Smooth muscle cell (in vitro differentiated cells): ENCODE measurements around the gene TALDO1. TPM values are rescaled to one million over a fixed set of nuclear protein-coding genes. Genes with fewer than 3 reads are reported as not detected.

Experiments used
- DNase-seq: peaks from one replicate; lab custom pipeline; 2025; ENCODE audit not compliant: unreplicated experiment; lab: John Stamatoyannopoulos, UW
- H2AFZ ChIP-seq: fragments of 200-600 bp; sonication (generic); 2 replicates; pipeline ENCODE4 v1.6.0; 2016; ENCODE audit warnings: antibody characterized with exemption, low read depth, mild to moderate bottlenecking
- H3F3A ChIP-seq: fragments of 200-600 bp; sonication (generic); 2 replicates; pipeline ENCODE4 v1.6.0; 2017; ENCODE audit warnings: antibody characterized with exemption, low read depth
- H3K27ac ChIP-seq: fragments of 200-600 bp; sonication (generic); 2 replicates; pipeline ENCODE4 v1.5.1; 2016; ENCODE audit warnings: low read depth, mild to moderate bottlenecking
- H3K27me3 ChIP-seq: fragments of 200-600 bp; sonication (generic); 2 replicates; pipeline ENCODE4 v1.6.1; 2016; ENCODE audit warnings: low read depth, mild to moderate bottlenecking
- H3K36me3 ChIP-seq: fragments of 200-600 bp; sonication (generic); 2 replicates; pipeline ENCODE4 v1.5.1; 2016; ENCODE audit warnings: low read depth
- H3K4me1 ChIP-seq: fragments of 200-600 bp; sonication (generic); 2 replicates; pipeline ENCODE4 v1.5.1; 2016; ENCODE audit warnings: low read depth
- H3K4me2 ChIP-seq: fragments of 200-600 bp; sonication (generic); 2 replicates; pipeline ENCODE4 v1.6.0; 2016; ENCODE audit warnings: mild to moderate bottlenecking
- H3K4me3 ChIP-seq: fragments of 200-600 bp; sonication (generic); 2 replicates; pipeline ENCODE4 v1.5.1; 2016; ENCODE audit warnings: mild to moderate bottlenecking
- H3K79me2 ChIP-seq: fragments of 200-600 bp; sonication (generic); 2 replicates; pipeline ENCODE4 v1.6.0; 2016; ENCODE audit warnings: low read depth, mild to moderate bottlenecking
- H3K9ac ChIP-seq: fragments of 200-600 bp; sonication (generic); 2 replicates; pipeline ENCODE4 v1.6.0; 2016; ENCODE audit warnings: low read depth
- H3K9me3 ChIP-seq: fragments of 200-600 bp; sonication (generic); replicated peaks from 2 replicates; pipeline ENCODE4 v1.5.1; 2016; ENCODE audit warnings: low read depth
- H4K20me1 ChIP-seq: fragments of 200-600 bp; sonication (generic); 2 replicates; pipeline ENCODE4 v1.6.0; 2016; ENCODE audit warnings: low read depth
- WGBS: methylation state at CpG from one replicate; pipeline ENCODE4 v1.1.7; 2016; ENCODE audit warnings: low lambda C conversion rate; 5-methylcytosine and 5-hydroxymethylcytosine counted together
- polyA plus RNA-seq: library from polyadenylated mRNA; unstranded; fragments of >200 nt; fragmentation: Nextera tagmentation; extraction: Ambion mirVana; gene quantifications from 2 replicates; pipeline ENCODE4 v1.2.1, GENCODE V29; 2016
- total RNA-seq: library from RNA; depleted of rRNA; stranded (reverse); fragments of >200 nt; gene quantifications from 2 replicates; pipeline ENCODE4 v1.2.3, GENCODE V29; 2014
- TF ChIP-seq, protein P1 (sequence below): fragments of 200-600 bp; sonication (generic); IDR thresholded peaks from 2 replicates; pipeline ENCODE4 v1.5.1; 2017; ENCODE audit warnings: borderline replicate concordance, mild to moderate bottlenecking, antibody characterized with exemption; ENCODE audit not compliant: insufficient read depth, poor library complexity, severe bottlenecking

The TALDO1 gene
- total and polyA plus RNA-seq, 2 experiments from 2014 or later, result 100 to 155 TPM

GRCh38 chr11:777288-778255 is 30.3 kb downstream of the TALDO1 start, which contains the start of gene GATD1:
TSS of gene GATD1 (minus strand) at chr11:777487. CDS start at chr11:777462, 25 bp downstream.
- Histone ChIP-seq H4K20me1 (peaks cover 71% of the 10 kb centered on the region), H2AFZ (peak within 1 kb of the TSS; percentile 92), H3K4me2 (peak within 1 kb of the TSS; percentile 100), H3K27me3 (no peaks in the 10 kb centered on the region), H3K79me2 (peaks cover 52% of the 10 kb centered on the region), H3K36me3 (no peaks in the 10 kb centered on the region), H3K9me3 (no peaks in the 10 kb centered on the region), H3K4me1 (peaks cover 17% of the 10 kb centered on the region), H3K9ac (peak within 1 kb of the TSS; percentile 91), H3F3A (no peaks in the 10 kb centered on the region), H3K27ac (peak within 1 kb of the TSS; percentile 23), H3K4me3 (peak within 1 kb of the TSS; percentile 98)
- DNase-seq, result peak; percentile 85
- TF ChIP-seq, protein P1, sequence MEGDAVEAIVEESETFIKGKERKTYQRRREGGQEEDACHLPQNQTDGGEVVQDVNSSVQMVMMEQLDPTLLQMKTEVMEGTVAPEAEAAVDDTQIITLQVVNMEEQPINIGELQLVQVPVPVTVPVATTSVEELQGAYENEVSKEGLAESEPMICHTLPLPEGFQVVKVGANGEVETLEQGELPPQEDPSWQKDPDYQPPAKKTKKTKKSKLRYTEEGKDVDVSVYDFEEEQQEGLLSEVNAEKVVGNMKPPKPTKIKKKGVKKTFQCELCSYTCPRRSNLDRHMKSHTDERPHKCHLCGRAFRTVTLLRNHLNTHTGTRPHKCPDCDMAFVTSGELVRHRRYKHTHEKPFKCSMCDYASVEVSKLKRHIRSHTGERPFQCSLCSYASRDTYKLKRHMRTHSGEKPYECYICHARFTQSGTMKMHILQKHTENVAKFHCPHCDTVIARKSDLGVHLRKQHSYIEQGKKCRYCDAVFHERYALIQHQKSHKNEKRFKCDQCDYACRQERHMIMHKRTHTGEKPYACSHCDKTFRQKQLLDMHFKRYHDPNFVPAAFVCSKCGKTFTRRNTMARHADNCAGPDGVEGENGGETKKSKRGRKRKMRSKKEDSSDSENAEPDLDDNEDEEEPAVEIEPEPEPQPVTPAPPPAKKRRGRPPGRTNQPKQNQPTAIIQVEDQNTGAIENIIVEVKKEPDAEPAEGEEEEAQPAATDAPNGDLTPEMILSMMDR, result no peak
- WGBS, result 1% methylated on average over 40 of the region's 110 CpGs

DNA sequence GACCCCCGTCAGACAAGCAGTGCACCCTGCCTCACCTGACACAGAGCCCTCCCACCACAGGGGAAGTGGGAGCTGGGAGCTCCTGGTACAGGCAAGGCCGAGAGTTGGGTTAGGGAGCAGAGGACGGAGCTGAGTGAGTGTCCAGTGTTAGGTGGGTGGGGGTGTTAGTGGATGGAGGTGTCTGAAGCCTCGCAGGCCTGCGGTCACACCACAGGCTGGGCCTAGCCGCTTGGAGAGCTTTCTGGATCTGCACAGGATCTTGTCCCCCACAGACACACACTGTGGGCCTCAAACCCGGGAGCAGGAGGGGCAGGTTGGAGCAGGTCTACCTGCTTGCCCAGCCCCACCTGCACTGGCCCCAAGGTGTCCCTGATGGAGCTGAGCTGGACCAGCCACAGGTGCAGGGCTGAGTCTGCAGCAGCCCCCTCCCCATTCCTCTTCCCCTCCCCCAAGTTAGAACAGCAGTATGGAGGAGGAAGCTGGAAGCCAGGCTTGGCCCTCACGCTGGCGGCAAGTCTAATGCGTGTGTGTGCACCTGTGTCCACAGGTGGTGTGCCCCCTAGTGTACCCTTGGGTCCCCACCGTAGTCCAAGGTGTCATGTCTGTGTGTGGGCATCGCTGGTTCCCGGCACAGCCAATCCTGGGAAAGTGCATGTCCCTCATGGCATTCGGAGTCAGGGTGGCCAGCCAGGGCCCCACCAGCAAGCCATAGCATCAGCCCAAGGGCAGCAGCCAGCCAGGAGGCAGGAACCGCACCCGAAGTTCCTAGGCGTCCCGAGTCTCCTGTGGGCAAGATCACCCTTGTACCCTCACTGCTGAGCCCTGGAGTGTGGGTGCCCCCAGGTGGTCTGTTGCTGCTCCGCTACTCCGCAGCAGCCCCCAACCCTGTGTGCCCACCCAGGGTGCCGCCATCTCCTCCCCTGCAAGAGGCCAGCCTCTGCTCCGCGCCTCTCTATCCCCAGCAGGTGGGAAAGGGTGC is 32.0 kb downstream of the TALDO1 start:
- Histone ChIP-seq H3K9ac (no peak overlapping the region), H3K36me3 (no peaks in the 10 kb centered on the region), H3K4me2 (no peak overlapping the region), H3K4me1 (peaks cover 19% of the 10 kb centered on the region), H4K20me1 (peaks cover 66% of the 10 kb centered on the region), H2AFZ (no peak overlapping the region), H3K79me2 (peaks cover 40% of the 10 kb centered on the region), H3K27ac (no peak overlapping the region), H3F3A (no peaks in the 10 kb centered on the region), H3K4me3 (no peak overlapping the region), H3K27me3 (no peaks in the 10 kb centered on the region), H3K9me3 (no peaks in the 10 kb centered on the region)
- no peak for DNase-seq
- TF ChIP-seq, protein P1, result no peak
- WGBS, result 96% methylated on average over 23 of the region's 23 CpGs

GRCh38 chr11:779955-780532 is 32.8 kb downstream of the TALDO1 start:
- Histone ChIP-seq H3K36me3 (no peaks in the 10 kb centered on the region), H3K27me3 (no peaks in the 10 kb centered on the region), H3F3A (no peaks in the 10 kb centered on the region), H3K27ac (no peak overlapping the region), H3K4me3 (no peak overlapping the region), H3K9me3 (no peaks in the 10 kb centered on the region), H4K20me1 (peaks cover 58% of the 10 kb centered on the region), H3K4me1 (peaks cover 19% of the 10 kb centered on the region), H3K4me2 (no peak overlapping the region), H3K9ac (no peak overlapping the region), H2AFZ (no peak overlapping the region), H3K79me2 (peaks cover 32% of the 10 kb centered on the region)
- WGBS, result 94% methylated on average over 16 of the region's 16 CpGs
- DNase-seq, result no peak
- TF ChIP-seq, protein P1, result no peak
